GM12878 (cell line): ENCODE measurements around the gene CCP110.

Source experiments
- GABPA ChIP-seq: IDR thresholded peaks from 2 replicates; pipeline ENCODE4 v1.6.1; 2014; ENCODE audit warnings: antibody characterized with exemption, low read depth, mild to moderate bottlenecking, inconsistent platforms
- HCFC1 ChIP-seq: fragments of 150-350 bp; IDR thresholded peaks from 2 replicates; pipeline ENCODE4 v1.6.1; 2014; ENCODE audit warnings: low read length
- RAD21 ChIP-seq: IDR thresholded peaks from 2 replicates; pipeline ENCODE4 v1.6.1; 2011; ENCODE audit warnings: mild to moderate bottlenecking, low read depth, low read length, moderate library complexity; ENCODE audit not compliant: insufficient read depth
- SKIL ChIP-seq: fragments of 450-650 bp; IDR thresholded peaks from 2 replicates; pipeline ENCODE4 v1.6.1; 2017; ENCODE audit warnings: mild to moderate bottlenecking, low read depth, inconsistent platforms; ENCODE audit not compliant: poor library complexity, severe bottlenecking
- TF ChIP-seq, protein P1 (sequence below), 3 experiments: IDR thresholded peaks in 2 of 3; conservative IDR thresholded peaks in 1 of 3; 2 replicates each; pipeline ENCODE4 v1.5.1; 2011; ENCODE audit warnings: low read depth in 3 of 3, low read length in 3 of 3, mild to moderate bottlenecking in 3 of 3, control low read depth in 2 of 3, moderate library complexity in 2 of 3, inconsistent platforms in 1 of 3, mixed read lengths in 1 of 3; ENCODE audit not compliant: control insufficient read depth in 2 of 3, insufficient read depth in 1 of 3; ENCODE audit errors: extremely low read depth in 1 of 3

DNA sequence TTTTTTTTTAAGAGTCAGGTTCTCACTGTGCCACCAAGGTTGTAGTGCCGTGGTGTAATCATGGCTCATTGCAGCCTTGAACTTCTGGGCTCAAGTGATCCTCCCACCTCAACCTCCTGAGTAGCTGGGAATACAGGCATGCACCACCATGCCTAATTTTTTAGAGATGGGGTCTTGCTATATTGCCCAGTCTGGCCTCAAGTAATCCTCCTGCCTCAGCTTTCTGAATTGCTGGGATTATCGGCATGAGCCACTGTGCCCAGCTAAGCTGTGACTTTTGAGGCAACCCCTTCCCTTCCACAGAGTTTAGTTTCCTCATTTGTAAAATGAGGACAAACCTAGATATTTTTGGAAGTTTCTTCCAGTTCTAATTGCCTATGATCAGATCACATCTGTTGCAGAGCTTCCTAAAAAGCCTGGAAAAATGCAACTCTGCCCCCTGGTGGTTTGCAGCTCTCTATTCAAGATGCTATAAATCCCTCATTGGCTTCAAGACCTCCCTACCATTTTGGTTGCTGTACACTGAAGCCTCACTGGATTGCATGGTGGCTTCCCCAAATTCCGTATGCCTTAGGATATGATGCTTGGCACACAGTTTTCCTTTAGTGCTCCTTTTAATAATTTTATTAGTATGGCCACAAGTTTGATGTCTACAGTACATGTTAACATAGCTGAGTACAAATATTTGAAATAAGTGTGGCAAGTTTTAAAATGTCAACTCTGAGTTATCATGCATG is 21.2 kb upstream of the CCP110 start:
- TF ChIP-seq GABPA, result no peak
- no peak for TF ChIP-seq SKIL
- TF ChIP-seq, protein P1, sequence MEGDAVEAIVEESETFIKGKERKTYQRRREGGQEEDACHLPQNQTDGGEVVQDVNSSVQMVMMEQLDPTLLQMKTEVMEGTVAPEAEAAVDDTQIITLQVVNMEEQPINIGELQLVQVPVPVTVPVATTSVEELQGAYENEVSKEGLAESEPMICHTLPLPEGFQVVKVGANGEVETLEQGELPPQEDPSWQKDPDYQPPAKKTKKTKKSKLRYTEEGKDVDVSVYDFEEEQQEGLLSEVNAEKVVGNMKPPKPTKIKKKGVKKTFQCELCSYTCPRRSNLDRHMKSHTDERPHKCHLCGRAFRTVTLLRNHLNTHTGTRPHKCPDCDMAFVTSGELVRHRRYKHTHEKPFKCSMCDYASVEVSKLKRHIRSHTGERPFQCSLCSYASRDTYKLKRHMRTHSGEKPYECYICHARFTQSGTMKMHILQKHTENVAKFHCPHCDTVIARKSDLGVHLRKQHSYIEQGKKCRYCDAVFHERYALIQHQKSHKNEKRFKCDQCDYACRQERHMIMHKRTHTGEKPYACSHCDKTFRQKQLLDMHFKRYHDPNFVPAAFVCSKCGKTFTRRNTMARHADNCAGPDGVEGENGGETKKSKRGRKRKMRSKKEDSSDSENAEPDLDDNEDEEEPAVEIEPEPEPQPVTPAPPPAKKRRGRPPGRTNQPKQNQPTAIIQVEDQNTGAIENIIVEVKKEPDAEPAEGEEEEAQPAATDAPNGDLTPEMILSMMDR (IDR thresholded peaks at IDR 0.05 in 2 of 3, conservative IDR thresholded peaks at IDR 0.05 in 1 of 3; ENCODE audit: control insufficient read depth in 2 of 3, extremely low read depth in 1 of 3, insufficient read depth in 1 of 3, low read depth in 3 of 3, low read length in 3 of 3), result peak; percentile 65 to 68 (median 67)
- TF ChIP-seq RAD21, result peak; percentile 73
- no peak for TF ChIP-seq HCFC1
